DND-41 (cell line): Measurements from ENCODE around the gene EIF4G3.

Experiments
- ATAC-seq: fragments of 200-7000 bp; cut with Tn5 transposase; 3 replicates; pipeline ENCODE4 v1.9.1; 2021; ENCODE audit warnings: low read depth; ENCODE audit not compliant: insufficient read depth
- DNase-seq: peaks from one replicate; pipeline ENCODE4 v3.0.0-alpha.2; 2020
- H2AFZ ChIP-seq: 2 replicates; pipeline ENCODE4 v1.6.0; 2012; ENCODE audit warnings: low read depth, low read length
- H3K27ac ChIP-seq: 2 replicates; pipeline ENCODE4 v1.5.1; 2012; ENCODE audit warnings: low read length, inconsistent platforms
- H3K27me3 ChIP-seq: fragments of 200-600 bp; sonication (generic); 2 replicates; pipeline ENCODE4 v1.6.0; 2012; ENCODE audit warnings: low read length, mild to moderate bottlenecking, inconsistent platforms; ENCODE audit not compliant: insufficient read depth, poor library complexity
- H3K36me3 ChIP-seq: 2 replicates; pipeline ENCODE4 v1.5.1; 2012; ENCODE audit warnings: low read length, inconsistent platforms; ENCODE audit not compliant: insufficient read depth
- H3K4me1 ChIP-seq: 2 replicates; pipeline ENCODE4 v1.5.1; 2012; ENCODE audit warnings: mild to moderate bottlenecking, low read length; ENCODE audit not compliant: insufficient read depth
- H3K4me2 ChIP-seq: 2 replicates; pipeline ENCODE4 v1.6.0; 2012; ENCODE audit warnings: mild to moderate bottlenecking, moderate library complexity, low read length, inconsistent platforms; ENCODE audit not compliant: insufficient read depth
- H3K4me3 ChIP-seq, 2 experiments: fragments of 200-600 bp in 1 of 2; shearing (Covaris generic) in 1 of 2; 2 replicates each; pipeline ENCODE4 v1.5.1; 2012 to 2016; ENCODE audit warnings: inconsistent platforms in 2 of 2, low read length in 2 of 2, mild to moderate bottlenecking in 2 of 2, low read depth in 1 of 2, moderate library complexity in 1 of 2
- H3K79me2 ChIP-seq: 2 replicates; pipeline ENCODE4 v1.6.0; 2012; ENCODE audit warnings: low read length, inconsistent platforms; ENCODE audit not compliant: insufficient read depth
- H3K9ac ChIP-seq: 2 replicates; pipeline ENCODE4 v1.6.0; 2012; ENCODE audit warnings: low read depth, mild to moderate bottlenecking, inconsistent platforms, low read length, moderate library complexity
- H3K9me3 ChIP-seq: 2 replicates; pipeline ENCODE4 v1.5.1; 2012; ENCODE audit warnings: low read length, moderate library complexity, mild to moderate bottlenecking, inconsistent platforms; ENCODE audit not compliant: insufficient read depth, severe bottlenecking
- H4K20me1 ChIP-seq: 2 replicates; pipeline ENCODE4 v1.6.0; 2012; ENCODE audit warnings: low read length; ENCODE audit not compliant: insufficient read depth
- CTCF ChIP-seq: IDR thresholded peaks from 2 replicates; pipeline ENCODE4 v1.5.1; 2012; ENCODE audit warnings: borderline replicate concordance, low read length, moderate library complexity, mild to moderate bottlenecking; ENCODE audit not compliant: poor library complexity, severe bottlenecking; ENCODE audit errors: extremely low read depth
- EZH2 ChIP-seq: IDR thresholded peaks from 3 replicates; pipeline ENCODE4 v1.6.1; 2012; ENCODE audit warnings: borderline replicate concordance, low read depth, mild to moderate bottlenecking, moderate library complexity, low read length, inconsistent platforms; ENCODE audit not compliant: severe bottlenecking

The EIF4G3 gene

DNA sequence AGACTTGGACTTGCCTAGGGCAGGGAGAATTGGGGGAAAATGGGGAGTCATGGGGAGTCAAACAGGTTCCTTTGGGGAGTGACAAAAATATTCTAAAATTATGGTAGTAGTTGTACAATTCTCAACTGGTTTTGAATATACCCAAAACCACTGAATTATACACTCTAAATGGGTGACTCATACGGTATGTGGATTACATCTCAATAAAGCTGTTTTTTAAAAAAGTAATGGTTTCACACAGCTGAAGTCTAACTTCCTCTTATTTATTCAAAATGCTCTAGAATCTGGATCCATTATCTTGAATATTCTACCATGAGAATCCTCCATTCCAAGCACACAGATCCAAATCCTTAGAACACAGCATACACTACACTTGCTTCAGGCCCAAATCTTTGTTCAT is 11.1 kb downstream of the EIF4G3 start:
- DNase-seq: no peak
- H3K36me3 ChIP-seq: peaks cover 61% of the 10 kb centered on the region
- H3K4me2 ChIP-seq: no peak overlapping the region
- ATAC-seq: no peak
- peaks cover 86% of the 10 kb centered on the region for H3K79me2 ChIP-seq
- no peaks in the 10 kb centered on the region for H3K9me3 ChIP-seq
- no peak overlapping the region for H3K4me3 ChIP-seq
- TF ChIP-seq CTCF (no peak), EZH2 (no peak)
- no peaks in the 10 kb centered on the region for H3K4me1 ChIP-seq
- H2AFZ ChIP-seq: no peak overlapping the region
- peaks cover 15% of the 10 kb centered on the region; the same call in 1 of the 2 replicates for H4K20me1 ChIP-seq
- no peak overlapping the region for H3K9ac ChIP-seq
- H3K27ac ChIP-seq: no peak overlapping the region
- no peaks in the 10 kb centered on the region for H3K27me3 ChIP-seq

DNA sequence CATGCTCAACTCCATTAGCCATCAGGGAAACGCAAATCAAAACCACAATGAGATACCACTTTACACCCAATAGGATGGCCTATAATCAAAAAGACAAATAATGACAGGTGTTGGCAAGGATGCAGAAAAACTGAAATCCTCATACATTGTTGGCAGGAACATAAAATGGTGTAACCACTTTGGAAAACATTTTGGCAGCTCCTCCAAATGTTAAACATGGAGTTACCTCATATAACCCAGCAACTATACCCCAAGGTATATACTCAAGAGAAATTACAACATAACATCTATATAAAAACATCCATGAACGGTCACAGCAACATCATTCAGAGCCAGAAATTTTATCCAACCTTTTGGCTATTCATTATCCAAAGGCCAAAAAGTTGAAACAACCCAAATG is 11.6 kb downstream of the EIF4G3 start:
- ATAC-seq (no peak), DNase-seq (no peak)
- TF ChIP-seq CTCF (no peak), EZH2 (no peak)
- peaks cover 60% of the 10 kb centered on the region for H3K36me3 ChIP-seq
- no peaks in the 10 kb centered on the region for H3K27me3 ChIP-seq
- H2AFZ ChIP-seq: no peak overlapping the region
- H4K20me1 ChIP-seq: peaks cover 13% of the 10 kb centered on the region; the same call in 1 of the 2 replicates
- H3K9ac ChIP-seq: no peak overlapping the region
- no peak overlapping the region for H3K4me3 ChIP-seq
- no peak overlapping the region for H3K27ac ChIP-seq
- H3K4me1 ChIP-seq: no peaks in the 10 kb centered on the region
- no peak overlapping the region for H3K4me2 ChIP-seq
- H3K9me3 ChIP-seq: no peaks in the 10 kb centered on the region
- peaks cover 86% of the 10 kb centered on the region for H3K79me2 ChIP-seq

DNA sequence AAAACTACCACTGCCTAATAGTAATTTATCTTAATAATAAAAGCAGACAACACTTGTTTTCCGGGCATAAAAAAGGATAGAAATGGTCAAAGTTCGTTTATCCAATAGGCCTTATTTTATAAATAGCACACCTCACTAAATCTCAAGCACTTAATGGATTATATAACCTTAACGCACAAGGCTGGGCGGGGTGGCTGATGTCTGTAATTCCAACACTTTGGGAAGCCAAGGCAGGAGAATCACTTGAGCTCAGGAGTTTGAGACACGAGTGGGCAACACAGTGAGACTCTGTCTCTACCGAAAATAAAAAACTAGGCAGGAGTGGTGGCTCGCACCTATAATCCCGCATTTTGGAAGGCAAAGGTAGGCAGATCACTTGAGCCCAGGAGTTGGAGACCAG is 12.4 kb downstream of the EIF4G3 start:
- no peak overlapping the region for H3K4me2 ChIP-seq
- no peak overlapping the region for H2AFZ ChIP-seq
- H3K27me3 ChIP-seq: no peaks in the 10 kb centered on the region
- TF ChIP-seq EZH2: no peak
- no peak for TF ChIP-seq CTCF
- peaks cover 89% of the 10 kb centered on the region for H3K79me2 ChIP-seq
- H3K9me3 ChIP-seq: no peaks in the 10 kb centered on the region
- H3K9ac ChIP-seq: no peak overlapping the region
- H4K20me1 ChIP-seq: peaks cover 16% of the 10 kb centered on the region; the same call in 1 of the 2 replicates
- ATAC-seq (no peak), DNase-seq (no peak)
- no peaks in the 10 kb centered on the region for H3K4me1 ChIP-seq
- H3K4me3 ChIP-seq: no peak overlapping the region
- peaks cover 58% of the 10 kb centered on the region for H3K36me3 ChIP-seq
- H3K27ac ChIP-seq: no peak overlapping the region

DNA sequence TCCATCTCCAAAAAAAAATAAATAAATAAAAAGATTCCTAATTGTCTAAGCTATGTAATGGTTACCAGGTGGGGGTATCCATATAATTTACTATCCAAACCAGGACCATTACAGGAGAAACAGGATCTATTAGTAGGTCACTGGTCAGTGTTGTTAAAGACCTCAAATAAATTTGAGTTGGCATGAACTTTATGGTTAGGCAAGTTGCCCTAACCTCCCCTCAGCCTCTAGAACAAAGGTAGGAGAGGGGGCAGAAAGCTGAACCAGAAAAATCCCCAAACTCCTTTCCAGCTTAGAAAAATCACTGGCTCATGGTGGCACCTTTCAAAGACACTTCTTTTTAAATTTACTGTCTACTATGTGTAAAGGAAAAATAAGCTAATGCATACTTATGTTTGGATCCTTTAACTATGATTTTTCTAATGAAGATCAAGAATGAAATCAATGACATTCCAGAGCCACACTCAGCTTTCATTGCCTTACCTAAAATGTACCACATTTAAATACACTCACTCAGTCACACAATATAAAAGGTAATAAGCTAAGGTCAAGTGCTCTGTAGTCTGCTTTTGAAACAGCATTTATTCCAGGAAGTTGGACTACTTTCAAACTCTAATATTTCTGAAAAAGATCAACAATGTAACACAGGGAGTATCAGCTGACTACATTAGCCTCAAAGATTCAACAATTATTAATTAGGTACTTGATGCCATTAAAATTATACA is 13.8 kb downstream of the EIF4G3 start:
- H3K79me2 ChIP-seq: peaks cover 93% of the 10 kb centered on the region
- peaks cover 16% of the 10 kb centered on the region; the same call in 1 of the 2 replicates for H4K20me1 ChIP-seq
- H3K36me3 ChIP-seq: peaks cover 50% of the 10 kb centered on the region

More for the DNA sequence above, 13.8 kb downstream of the EIF4G3 start:
- ATAC-seq (no peak), DNase-seq (no peak)
- Histone ChIP-seq H3K9ac (no peak overlapping the region), H3K4me1 (no peaks in the 10 kb centered on the region), H3K9me3 (no peaks in the 10 kb centered on the region), H3K4me3 (no peak overlapping the region), H3K27me3 (no peaks in the 10 kb centered on the region), H2AFZ (no peak overlapping the region), H3K4me2 (no peak overlapping the region), H3K27ac (no peak overlapping the region)
- no peak for TF ChIP-seq CTCF
- no peak for TF ChIP-seq EZH2
